ENCODE measurements around the gene ADAMTS5. TPM values are rescaled to one million over a fixed set of nuclear protein-coding genes. Genes with fewer than 3 reads are reported as not detected.
A peak's percentile ranks its signal among the peaks of the same experiment; 100 is the strongest.

The ADAMTS5 gene
- total RNA-seq, 1 experiment from 2014 or later: not detected

DNA sequence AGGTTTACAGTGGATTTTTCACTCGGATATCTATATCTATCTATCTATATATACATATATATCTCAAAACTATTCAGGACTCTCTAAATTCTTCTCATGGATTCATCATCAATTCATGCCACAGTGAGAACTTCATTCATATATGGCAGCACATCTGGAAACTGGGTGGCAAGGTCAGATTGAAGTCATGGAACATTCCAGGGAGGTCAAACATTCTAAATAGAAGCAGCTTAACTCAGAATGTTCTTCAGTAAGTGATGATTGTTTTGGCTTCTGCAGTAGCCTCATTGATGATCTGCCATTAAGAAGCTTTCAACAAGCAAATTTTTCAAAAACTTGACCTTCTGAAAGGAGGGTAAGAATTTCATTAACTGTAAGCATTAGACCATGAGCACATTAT is 74.7 kb downstream of the ADAMTS5 start:
- no peak overlapping the region for H3K27ac ChIP-seq (ENCODE audit: low read length)
- no peaks in the 10 kb centered on the region for H3K79me2 ChIP-seq (ENCODE audit: low read length)

GRCh38 chr21:26888931-26889330 is 78.0 kb downstream of the ADAMTS5 start:
- no peaks in the 10 kb centered on the region for H3K4me1 ChIP-seq (ENCODE audit: low read length)
- H3K4me2 ChIP-seq (ENCODE audit: low read depth, low read length, poor library complexity, severe bottlenecking): no peak overlapping the region
- DNase-seq: no peak
- H4K20me1 ChIP-seq (ENCODE audit: insufficient read depth, low read depth, low read length): no peaks in the 10 kb centered on the region
- H3K27ac ChIP-seq (ENCODE audit: low read length): no peak overlapping the region
- H3K79me2 ChIP-seq (ENCODE audit: low read length): no peaks in the 10 kb centered on the region
- H3K9me2 ChIP-seq (replicated peaks; ENCODE audit: insufficient read depth, low read length): no peaks in the 10 kb centered on the region
- no peaks in the 10 kb centered on the region for H3K27me3 ChIP-seq (ENCODE audit: low read length)
- no peak overlapping the region for H2AFZ ChIP-seq (ENCODE audit: low read length)
- H3K36me3 ChIP-seq (ENCODE audit: insufficient read depth, low read length): no peaks in the 10 kb centered on the region
- H3K9me3 ChIP-seq (ENCODE audit: low read length): peaks cover 12% of the 10 kb centered on the region
- no peak overlapping the region for H3K9ac ChIP-seq (ENCODE audit: low read length)
- no peak overlapping the region for H3K4me3 ChIP-seq (ENCODE audit: low read length)

More for the DNA sequence above, 74.7 kb downstream of the ADAMTS5 start:
- H3K9ac ChIP-seq (ENCODE audit: low read length): no peak overlapping the region
- no peaks in the 10 kb centered on the region for H3K4me1 ChIP-seq (ENCODE audit: low read length)
- H3K9me2 ChIP-seq (replicated peaks; ENCODE audit: insufficient read depth, low read length): no peaks in the 10 kb centered on the region
- no peaks in the 10 kb centered on the region for H3K27me3 ChIP-seq (ENCODE audit: low read length)
- no peaks in the 10 kb centered on the region for H3K36me3 ChIP-seq (ENCODE audit: insufficient read depth, low read length)
- DNase-seq: no peak
- no peak overlapping the region for H3K4me3 ChIP-seq (ENCODE audit: low read length)
- H4K20me1 ChIP-seq (ENCODE audit: insufficient read depth, low read depth, low read length): no peaks in the 10 kb centered on the region
- peaks cover 18% of the 10 kb centered on the region for H3K9me3 ChIP-seq (ENCODE audit: low read length)
- H3K4me2 ChIP-seq (ENCODE audit: low read depth, low read length, poor library complexity, severe bottlenecking): no peak overlapping the region
- H2AFZ ChIP-seq (ENCODE audit: low read length): no peak overlapping the region

- H3K27me3 ChIP-seq (ENCODE audit: low read length): no peaks in the 10 kb centered on the region
- H3K9me3 ChIP-seq (ENCODE audit: low read length): peaks cover 12% of the 10 kb centered on the region
- H3K36me3 ChIP-seq (ENCODE audit: insufficient read depth, low read length): no peaks in the 10 kb centered on the region
- no peak overlapping the region for H3K4me2 ChIP-seq (ENCODE audit: low read depth, low read length, poor library complexity, severe bottlenecking)
- no peaks in the 10 kb centered on the region for H3K79me2 ChIP-seq (ENCODE audit: low read length)
- H2AFZ ChIP-seq (ENCODE audit: low read length): no peak overlapping the region
- no peaks in the 10 kb centered on the region for H3K9me2 ChIP-seq (replicated peaks; ENCODE audit: insufficient read depth, low read length)
- H4K20me1 ChIP-seq (ENCODE audit: insufficient read depth, low read depth, low read length): no peaks in the 10 kb centered on the region
- no peaks in the 10 kb centered on the region for H3K4me1 ChIP-seq (ENCODE audit: low read length)
- no peak overlapping the region for H3K27ac ChIP-seq (ENCODE audit: low read length)
- no peak overlapping the region for H3K4me3 ChIP-seq (ENCODE audit: low read length)
- no peak for DNase-seq
- no peak overlapping the region for H3K9ac ChIP-seq (ENCODE audit: low read length)
These were observed 78.6 kb downstream of the ADAMTS5 start for GRCh38 chr21:26888256-26888655.

- Histone ChIP-seq H3K79me2 (ENCODE audit: low read length) (no peaks in the 10 kb centered on the region), H3K9ac (ENCODE audit: low read length) (no peak overlapping the region), H3K4me2 (ENCODE audit: low read depth, low read length, poor library complexity, severe bottlenecking) (no peak overlapping the region), H3K4me1 (ENCODE audit: low read length) (no peaks in the 10 kb centered on the region), H3K9me3 (ENCODE audit: low read length) (peaks cover 9% of the 10 kb centered on the region), H2AFZ (ENCODE audit: low read length) (no peak overlapping the region), H3K9me2 (replicated peaks; ENCODE audit: insufficient read depth, low read length) (no peaks in the 10 kb centered on the region), H3K27me3 (ENCODE audit: low read length) (no peaks in the 10 kb centered on the region), H4K20me1 (ENCODE audit: insufficient read depth, low read depth, low read length) (no peaks in the 10 kb centered on the region), H3K36me3 (ENCODE audit: insufficient read depth, low read length) (no peaks in the 10 kb centered on the region), H3K27ac (ENCODE audit: low read length) (no peak overlapping the region), H3K4me3 (ENCODE audit: low read length) (no peak overlapping the region)
- no peak for DNase-seq
These were observed 79.6 kb downstream of the ADAMTS5 start for GRCh38 chr21:26887251-26887650.

DNA sequence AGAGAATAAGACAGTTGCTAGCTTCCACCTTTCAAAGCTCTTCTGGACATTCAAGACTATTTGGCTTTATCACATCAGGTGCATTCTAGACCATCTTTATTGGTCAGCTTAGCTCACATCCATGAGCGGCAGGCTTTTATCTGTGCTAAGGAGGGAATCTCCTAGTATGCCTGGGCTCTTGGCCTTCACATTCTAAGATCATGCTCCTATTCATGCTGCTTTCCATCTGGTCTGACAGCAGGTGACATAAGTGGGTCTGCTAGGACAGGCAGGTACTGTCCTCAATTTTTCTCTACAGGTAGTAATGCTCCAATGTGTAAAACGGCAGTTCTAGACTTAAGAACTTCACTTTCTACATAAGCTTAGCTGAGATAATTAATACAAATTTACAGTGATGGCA is 82.5 kb downstream of the ADAMTS5 start:
- Histone ChIP-seq H3K4me2 (ENCODE audit: low read depth, low read length, poor library complexity, severe bottlenecking) (no peak overlapping the region), H3K27ac (ENCODE audit: low read length) (no peak overlapping the region), H3K4me3 (ENCODE audit: low read length) (no peak overlapping the region), H3K36me3 (ENCODE audit: insufficient read depth, low read length) (no peaks in the 10 kb centered on the region), H3K9me2 (replicated peaks; ENCODE audit: insufficient read depth, low read length) (no peaks in the 10 kb centered on the region), H3K9ac (ENCODE audit: low read length) (no peak overlapping the region), H2AFZ (ENCODE audit: low read length) (no peak overlapping the region), H4K20me1 (ENCODE audit: insufficient read depth, low read depth, low read length) (no peaks in the 10 kb centered on the region), H3K79me2 (ENCODE audit: low read length) (no peaks in the 10 kb centered on the region), H3K9me3 (ENCODE audit: low read length) (peaks cover 6% of the 10 kb centered on the region), H3K27me3 (ENCODE audit: low read length) (no peaks in the 10 kb centered on the region), H3K4me1 (ENCODE audit: low read length) (no peaks in the 10 kb centered on the region)
- DNase-seq: no peak

- Histone ChIP-seq H3K79me2 (ENCODE audit: low read length) (no peaks in the 10 kb centered on the region), H3K27me3 (ENCODE audit: low read length) (no peaks in the 10 kb centered on the region), H3K4me1 (ENCODE audit: low read length) (no peaks in the 10 kb centered on the region), H3K27ac (ENCODE audit: low read length) (no peak overlapping the region), H2AFZ (ENCODE audit: low read length) (no peak overlapping the region), H3K9me2 (replicated peaks; ENCODE audit: insufficient read depth, low read length) (no peaks in the 10 kb centered on the region), H3K4me2 (ENCODE audit: low read depth, low read length, poor library complexity, severe bottlenecking) (no peak overlapping the region), H3K36me3 (ENCODE audit: insufficient read depth, low read length) (no peaks in the 10 kb centered on the region), H3K4me3 (ENCODE audit: low read length) (no peak overlapping the region), H3K9me3 (ENCODE audit: low read length) (peaks cover 6% of the 10 kb centered on the region), H4K20me1 (ENCODE audit: insufficient read depth, low read depth, low read length) (no peaks in the 10 kb centered on the region), H3K9ac (ENCODE audit: low read length) (no peak overlapping the region)
- no peak for DNase-seq
These were observed 83.1 kb downstream of the ADAMTS5 start for GRCh38 chr21:26883768-26884167.

- Histone ChIP-seq H3K9ac (ENCODE audit: low read length) (no peak overlapping the region), H3K9me2 (replicated peaks; ENCODE audit: insufficient read depth, low read length) (no peaks in the 10 kb centered on the region), H3K79me2 (ENCODE audit: low read length) (no peaks in the 10 kb centered on the region), H4K20me1 (ENCODE audit: insufficient read depth, low read depth, low read length) (no peaks in the 10 kb centered on the region), H3K27ac (ENCODE audit: low read length) (no peak overlapping the region), H3K4me2 (ENCODE audit: low read depth, low read length, poor library complexity, severe bottlenecking) (no peak overlapping the region), H3K36me3 (ENCODE audit: insufficient read depth, low read length) (no peaks in the 10 kb centered on the region), H3K9me3 (ENCODE audit: low read length) (no peaks in the 10 kb centered on the region), H3K4me1 (ENCODE audit: low read length) (no peaks in the 10 kb centered on the region), H3K27me3 (ENCODE audit: low read length) (no peaks in the 10 kb centered on the region), H3K4me3 (ENCODE audit: low read length) (no peak overlapping the region), H2AFZ (ENCODE audit: low read length) (no peak overlapping the region)
- DNase-seq: peak; percentile 45
These were observed 85.2 kb downstream of the ADAMTS5 start for GRCh38 chr21:26881504-26882228.

DNA sequence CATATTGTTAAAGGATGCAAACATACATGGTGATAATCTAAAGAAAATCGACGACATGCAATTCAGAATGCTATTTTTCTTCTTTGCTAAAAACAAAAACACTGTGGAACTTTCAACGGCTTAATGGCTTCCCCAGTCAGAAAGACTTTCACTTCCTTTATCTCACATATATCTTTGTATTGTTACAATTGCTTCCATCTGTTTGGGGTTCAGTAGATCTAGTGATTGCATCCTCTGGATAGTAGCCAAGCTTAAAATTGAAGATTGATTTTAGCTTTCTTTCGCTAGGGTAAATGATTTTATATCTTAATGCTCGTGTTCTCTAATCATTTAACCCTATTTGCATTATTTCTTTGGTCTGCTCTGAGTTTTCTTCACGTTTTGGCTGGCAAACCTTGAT is 89.9 kb downstream of the ADAMTS5 start:
- Histone ChIP-seq H2AFZ (ENCODE audit: low read length) (no peak overlapping the region), H3K4me1 (ENCODE audit: low read length) (no peaks in the 10 kb centered on the region), H3K4me2 (ENCODE audit: low read depth, low read length, poor library complexity, severe bottlenecking) (no peak overlapping the region), H3K4me3 (ENCODE audit: low read length) (no peak overlapping the region), H4K20me1 (ENCODE audit: insufficient read depth, low read depth, low read length) (no peaks in the 10 kb centered on the region), H3K36me3 (ENCODE audit: insufficient read depth, low read length) (no peaks in the 10 kb centered on the region), H3K9me3 (ENCODE audit: low read length) (peaks cover 12% of the 10 kb centered on the region), H3K27ac (ENCODE audit: low read length) (no peak overlapping the region), H3K9ac (ENCODE audit: low read length) (no peak overlapping the region), H3K9me2 (replicated peaks; ENCODE audit: insufficient read depth, low read length) (no peaks in the 10 kb centered on the region), H3K27me3 (ENCODE audit: low read length) (no peaks in the 10 kb centered on the region), H3K79me2 (ENCODE audit: low read length) (no peaks in the 10 kb centered on the region)
- no peak for DNase-seq
